HEK293 (cell line): ENCODE results near the gene GIT1.

Experiments used
- CTCF ChIA-PET: fragments of 350-600 bp; formaldehyde crosslinking; extraction: SDS; loops from one replicate; lab custom pipeline; 2021; ENCODE audit warnings: antibody characterized with exemption; lab: Yijun Ruan, JAX
- POLR2A ChIA-PET: fragments of 300-600 bp; formaldehyde crosslinking; extraction: SDS; loops from one replicate; lab custom pipeline; 2020; ENCODE audit warnings: antibody characterized with exemption, inconsistent platforms; lab: Yijun Ruan, JAX
- H3K27ac ChIP-seq: fragments of 200-500 bp; sonication (Bioruptor generic); 2 replicates; pipeline ENCODE4 v1.5.1; 2014; ENCODE audit warnings: low read depth, low read length, control low read depth, inconsistent platforms; ENCODE audit errors: extremely low read depth
- H3K36me3 ChIP-seq, 2 experiments: fragments of 200-500 bp in 1 of 2; sonication (Bioruptor generic) in 1 of 2; 1 replicate in 1 of 2; 2 replicates in 1 of 2; pipeline ENCODE4 v1.5.1; 2014 to 2017; ENCODE audit warnings: inconsistent platforms in 2 of 2, low read length in 2 of 2; ENCODE audit not compliant: control insufficient read depth in 2 of 2, insufficient read depth in 1 of 2
- H3K4me1 ChIP-seq: fragments of 200-500 bp; sonication (Bioruptor generic); 2 replicates; pipeline ENCODE4 v1.5.1; 2014; ENCODE audit warnings: mild to moderate bottlenecking, low read length, inconsistent platforms; ENCODE audit not compliant: control insufficient read depth, insufficient read depth
- H3K4me3 ChIP-seq: 2 replicates; pipeline ENCODE4 v1.5.1; 2011; ENCODE audit warnings: low read depth, mild to moderate bottlenecking, control low read depth, low read length, moderate library complexity
- H3K9me3 ChIP-seq: fragments of 200-500 bp; sonication (Bioruptor generic); 2 replicates; pipeline ENCODE4 v1.5.1; 2014; ENCODE audit warnings: low read depth, low read length, inconsistent platforms; ENCODE audit not compliant: control insufficient read depth, insufficient read depth
- BCL6B ChIP-seq: fragments of 450-650 bp; formaldehyde crosslinking; IDR thresholded peaks from 2 replicates; pipeline ENCODE4 v1.5.1; 2017; ENCODE audit warnings: missing biosample characterization, missing genetic modification characterization
- FEZF1 ChIP-seq: fragments of 450-650 bp; formaldehyde crosslinking; IDR thresholded peaks from 2 replicates; pipeline ENCODE4 v1.5.1; 2016; ENCODE audit warnings: missing biosample characterization, missing genetic modification characterization
- SALL2 ChIP-seq: fragments of 450-650 bp; formaldehyde crosslinking; IDR thresholded peaks from 2 replicates; pipeline ENCODE4 v1.5.0; 2017; ENCODE audit warnings: missing biosample characterization, mild to moderate bottlenecking, missing genetic modification characterization, borderline replicate concordance
- TRIM28 ChIP-seq: IDR thresholded peaks from 2 replicates; pipeline ENCODE4 v1.6.1; 2011; ENCODE audit warnings: low read length, control low read depth, borderline replicate concordance
- ZBTB10 ChIP-seq: fragments of 450-650 bp; formaldehyde crosslinking; IDR thresholded peaks from 2 replicates; pipeline ENCODE4 v1.5.1; 2016; ENCODE audit warnings: missing biosample characterization, missing genetic modification characterization
- ZIC2 ChIP-seq: fragments of 450-650 bp; formaldehyde crosslinking; IDR thresholded peaks from 2 replicates; pipeline ENCODE4 v1.5.1; 2016; ENCODE audit warnings: missing biosample characterization, missing genetic modification characterization
- ZNF133 ChIP-seq: fragments of 450-650 bp; formaldehyde crosslinking; IDR thresholded peaks from 2 replicates; pipeline ENCODE4 v1.5.1; 2016; ENCODE audit warnings: missing biosample characterization, missing genetic modification characterization
- ZNF202 ChIP-seq: fragments of 450-650 bp; formaldehyde crosslinking; IDR thresholded peaks from 2 replicates; pipeline ENCODE4 v1.5.1; 2016; ENCODE audit warnings: missing biosample characterization, missing genetic modification characterization, borderline replicate concordance
- ZNF23 ChIP-seq: fragments of 450-650 bp; formaldehyde crosslinking; IDR thresholded peaks from 2 replicates; pipeline ENCODE4 v1.5.1; 2016; ENCODE audit warnings: missing biosample characterization, missing genetic modification characterization, borderline replicate concordance
- ZNF248 ChIP-seq: fragments of 450-650 bp; formaldehyde crosslinking; IDR thresholded peaks from 2 replicates; pipeline ENCODE4 v1.5.1; 2017; ENCODE audit warnings: missing biosample characterization, missing genetic modification characterization
- ZNF280C ChIP-seq: fragments of 450-650 bp; formaldehyde crosslinking; IDR thresholded peaks from 2 replicates; pipeline ENCODE4 v1.5.1; 2016; ENCODE audit warnings: missing biosample characterization, missing genetic modification characterization
- ZNF292 ChIP-seq: fragments of 450-650 bp; formaldehyde crosslinking; IDR thresholded peaks from 2 replicates; pipeline ENCODE4 v1.5.1; 2016; ENCODE audit warnings: low read depth, missing biosample characterization, missing genetic modification characterization, borderline replicate concordance
- ZNF341 ChIP-seq: fragments of 450-650 bp; formaldehyde crosslinking; IDR thresholded peaks from 2 replicates; pipeline ENCODE4; 2016; ENCODE audit warnings: low read depth, missing biosample characterization, missing genetic modification characterization
- ZNF518A ChIP-seq: fragments of 450-650 bp; formaldehyde crosslinking; conservative IDR thresholded peaks from 2 replicates; pipeline ENCODE4 v1.5.1; 2016; ENCODE audit warnings: low read depth, missing biosample characterization, missing genetic modification characterization
- ZNF677 ChIP-seq: fragments of 450-650 bp; IDR thresholded peaks from 2 replicates; pipeline ENCODE4 v1.5.0; 2018; ENCODE audit warnings: missing biosample characterization, mild to moderate bottlenecking, missing genetic modification characterization, moderate library complexity
- ZSCAN30 ChIP-seq: fragments of 450-650 bp; IDR thresholded peaks from 2 replicates; pipeline ENCODE4 v1.5.1; 2018; ENCODE audit warnings: missing biosample characterization, mild to moderate bottlenecking, missing genetic modification characterization, moderate library complexity
- ZSCAN4 ChIP-seq: fragments of 450-650 bp; formaldehyde crosslinking; IDR thresholded peaks from 2 replicates; pipeline ENCODE4 v1.5.1; 2017; ENCODE audit warnings: missing biosample characterization, missing genetic modification characterization

Gene GIT1

GRCh38 chr17:29583324-29584248 lies 5.9 kb downstream of the GIT1 start:
- POLR2A ChIA-PET: no interaction called here
- no peak overlapping the region for H3K27ac ChIP-seq
- H3K4me3 ChIP-seq: no peak overlapping the region
- peaks cover 7% of the 10 kb centered on the region; the same call in 1 of the 2 replicates for H3K4me1 ChIP-seq
- H3K36me3 ChIP-seq: peaks cover 11 to 67% of the 10 kb centered on the region in 2 experiments; a peak in 2 of 3 replicates
- TF ChIP-seq ZNF280C (tag by site-specific recombination) (no peak), ZNF202 (tag by site-specific recombination) (no peak), ZNF23 (no peak), SALL2 (tag by site-specific recombination) (no peak), ZNF677 (no peak)
- no peaks in the 10 kb centered on the region for H3K9me3 ChIP-seq
- CTCF ChIA-PET: interaction anchor here (0.5 to 5.9 kb wide), 3 partner anchors 9 to 347 kb away, joined by 3 to 74 read pairs (median 5); partner anchors contain the start of gene ANKRD13B

- Histone ChIP-seq H3K4me1 (0 out of 2 replicates have a peak, but pooled peaks cover 2% of the 10 kb centered on the region), H3K4me3 (no peak overlapping the region), H3K9me3 (no peaks in the 10 kb centered on the region), H3K36me3 (peaks cover 11 to 75% of the 10 kb centered on the region in 2 experiments; a peak in 2 of 3 replicates), H3K27ac (no peak overlapping the region)
- ChIA-PET CTCF (interaction anchor here (0.7 to 5.9 kb wide), 3 partner anchors 9 to 348 kb away, joined by 3 to 74 read pairs (median 4); partner anchors contain the start of gene ANKRD13B), POLR2A (no interaction called here)
- TF ChIP-seq FEZF1 (no peak), ZNF292 (no peak), ZNF248 (no peak), ZIC2 (no peak), ZSCAN4 (tag by site-specific recombination) (no peak), ZSCAN30 (tag by site-specific recombination) (no peak), TRIM28 (no peak), BCL6B (tag by site-specific recombination) (no peak), ZBTB10 (tag by site-specific recombination) (no peak), ZNF133 (tag by site-specific recombination) (no peak), ZNF518A (tag by site-specific recombination) (no peak), ZNF341 (tag by site-specific recombination) (no peak)
These were observed 6.7 kb downstream of the GIT1 start for GRCh38 chr17:29582772-29583171.
